NCI-H526 treated with DMSO at 0.1 percent for 48 hours (cell line): ENCODE data around the gene BOLL.
"Not testable (repeated sequence)": the region's sequence is repeated elsewhere in the genome, so short reads cannot be mapped to it uniquely, and the experiment has no call there.

ENCODE experiments used
- DNase-seq: peaks from one replicate; lab custom pipeline; 2025; lab: John Stamatoyannopoulos, UW

The BOLL gene, protein sequence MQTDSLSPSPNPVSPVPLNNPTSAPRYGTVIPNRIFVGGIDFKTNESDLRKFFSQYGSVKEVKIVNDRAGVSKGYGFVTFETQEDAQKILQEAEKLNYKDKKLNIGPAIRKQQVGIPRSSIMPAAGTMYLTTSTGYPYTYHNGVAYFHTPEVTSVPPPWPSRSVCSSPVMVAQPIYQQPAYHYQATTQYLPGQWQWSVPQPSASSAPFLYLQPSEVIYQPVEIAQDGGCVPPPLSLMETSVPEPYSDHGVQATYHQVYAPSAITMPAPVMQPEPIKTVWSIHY

DNA sequence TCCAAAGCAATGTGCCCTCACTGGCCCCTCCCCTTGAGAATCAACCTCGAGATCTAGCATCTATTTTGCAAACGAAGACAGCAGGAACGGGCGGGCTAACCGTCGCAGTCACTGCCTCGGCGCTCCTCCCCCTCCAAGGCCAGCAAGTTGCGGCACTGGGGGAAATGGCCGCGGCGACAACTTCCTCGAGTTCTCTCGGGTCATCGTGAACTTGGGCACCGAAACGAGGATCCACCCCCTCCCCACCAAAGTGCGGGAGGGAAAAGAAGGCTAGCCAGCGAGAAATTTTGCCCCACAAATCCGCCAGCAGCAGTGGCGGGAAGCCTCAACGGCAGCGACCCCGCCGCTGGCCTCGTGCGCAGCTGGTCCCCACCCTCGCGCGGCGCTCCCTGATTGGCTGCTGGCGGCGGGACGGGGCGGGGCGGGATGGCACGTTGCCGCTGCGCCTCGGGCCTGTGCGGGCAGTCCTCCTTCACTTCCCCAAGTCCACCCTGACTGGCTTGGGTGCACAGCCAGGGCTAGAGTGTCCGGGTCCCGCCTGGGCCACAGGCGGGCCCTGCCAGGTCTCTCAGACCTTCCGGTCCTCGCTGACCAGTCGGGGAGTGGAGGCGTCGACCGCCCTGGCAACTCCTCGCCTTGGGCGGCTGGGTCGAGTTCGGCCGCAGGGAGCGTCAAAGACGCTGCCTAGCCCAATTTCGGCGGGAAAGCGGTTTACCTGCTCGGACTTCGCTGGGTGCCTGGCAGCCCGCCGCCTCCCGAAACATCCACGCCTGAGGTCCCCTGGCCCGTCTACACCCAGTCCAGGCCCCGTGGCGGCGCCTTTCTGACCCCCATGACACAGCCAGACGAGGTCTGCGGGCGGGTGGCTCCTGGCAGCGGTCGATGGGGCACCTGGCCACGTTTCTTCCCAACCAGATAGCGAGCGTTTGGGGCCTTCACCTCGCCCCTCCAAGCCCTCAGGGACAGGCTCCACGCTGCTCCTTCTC, at the start of gene BOLL:
BOLL (minus strand) TSS at position 364 of the 986 bp plus-strand sequence. CDS start 3,469 bp downstream, outside the sequence.
- no peak for DNase-seq

DNA sequence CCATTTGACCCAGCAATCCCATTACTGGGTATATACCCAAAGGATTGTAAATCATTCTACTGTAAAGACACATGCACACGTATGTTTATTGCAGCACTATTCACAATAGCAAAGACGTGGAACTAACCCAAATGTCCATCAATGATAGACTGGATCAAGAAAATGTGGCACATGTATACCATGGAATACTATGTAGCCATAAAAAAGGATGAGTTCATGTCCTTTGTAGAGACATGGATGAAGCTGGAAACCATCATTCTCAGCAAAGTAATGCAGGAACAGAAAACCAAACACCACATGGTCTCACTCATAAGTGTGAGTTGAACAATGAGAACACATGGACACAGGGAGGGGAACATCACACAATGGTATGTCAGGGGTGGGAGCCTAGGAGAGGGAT, 49.7 kb upstream of the BOLL start:
- not testable (repeated sequence) for DNase-seq

DNA sequence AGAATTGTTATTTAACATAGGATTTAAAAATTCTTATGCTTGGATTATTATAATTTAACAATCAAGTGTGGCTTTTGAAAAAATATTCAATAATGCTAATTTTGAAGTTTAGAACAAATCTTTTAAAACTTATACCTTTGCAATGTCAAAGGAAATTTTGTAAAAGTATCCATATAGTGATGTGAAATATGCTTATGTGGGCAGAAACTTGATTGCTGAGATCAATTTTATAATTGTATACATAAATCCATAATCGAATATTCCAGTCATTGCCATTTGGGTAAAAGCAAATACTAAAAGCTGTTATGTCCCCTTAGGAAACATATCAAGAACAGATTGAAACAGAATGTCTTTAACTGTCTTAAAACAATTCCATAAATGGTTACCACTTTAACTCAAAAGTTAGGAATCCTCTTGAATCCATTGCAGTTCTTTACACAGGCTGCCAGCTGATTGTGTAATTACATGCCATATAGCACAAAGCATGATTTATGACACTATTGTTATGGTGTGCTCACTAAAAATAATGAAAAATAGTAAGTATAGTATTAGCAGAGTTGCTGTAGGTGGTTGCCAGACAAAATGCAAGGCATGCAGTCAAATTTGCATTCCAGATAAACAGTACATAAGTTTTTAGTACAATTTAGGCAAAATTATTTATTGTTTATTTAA, 43.5 kb upstream of the BOLL start:
- no peak for DNase-seq

DNA sequence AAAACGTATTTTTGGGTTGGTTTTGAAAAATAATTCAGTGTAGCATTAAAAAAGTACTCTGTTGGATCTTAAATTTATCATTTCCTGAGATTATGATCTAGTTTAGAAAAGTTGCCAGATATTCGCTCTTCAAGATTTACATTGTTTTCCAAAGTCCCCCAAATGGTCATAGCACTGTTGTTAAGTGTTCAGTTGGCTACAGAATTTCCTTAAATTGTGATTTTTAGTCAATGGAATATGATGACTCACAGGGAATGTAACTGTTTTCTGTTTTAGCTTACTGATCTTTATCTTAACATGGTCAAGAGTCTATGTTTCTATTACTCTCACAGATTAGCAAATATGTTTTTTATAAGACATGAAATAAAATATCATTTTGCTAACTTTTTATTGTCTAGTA, 42.5 kb upstream of the BOLL start:
- DNase-seq = no peak

DNA sequence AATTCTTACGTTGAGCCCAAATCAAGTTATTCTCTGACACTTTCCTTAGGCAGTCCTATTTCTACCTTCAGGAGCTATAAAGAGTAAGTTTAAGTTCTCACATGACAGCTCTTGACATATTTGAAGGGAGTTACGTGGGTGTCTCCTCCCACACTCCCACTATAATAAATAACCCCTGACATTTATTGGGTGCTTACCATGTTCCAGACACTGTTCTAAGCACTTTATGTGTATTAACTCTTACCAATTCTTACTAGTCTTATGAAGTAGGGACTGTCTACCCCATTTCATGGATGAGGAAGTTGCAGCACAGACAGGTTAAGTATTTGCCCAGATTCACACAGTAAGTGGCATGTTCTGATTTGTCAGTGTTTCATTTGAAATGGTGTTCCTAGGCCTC, 37.2 kb upstream of the BOLL start:
- DNase-seq = no peak

DNA sequence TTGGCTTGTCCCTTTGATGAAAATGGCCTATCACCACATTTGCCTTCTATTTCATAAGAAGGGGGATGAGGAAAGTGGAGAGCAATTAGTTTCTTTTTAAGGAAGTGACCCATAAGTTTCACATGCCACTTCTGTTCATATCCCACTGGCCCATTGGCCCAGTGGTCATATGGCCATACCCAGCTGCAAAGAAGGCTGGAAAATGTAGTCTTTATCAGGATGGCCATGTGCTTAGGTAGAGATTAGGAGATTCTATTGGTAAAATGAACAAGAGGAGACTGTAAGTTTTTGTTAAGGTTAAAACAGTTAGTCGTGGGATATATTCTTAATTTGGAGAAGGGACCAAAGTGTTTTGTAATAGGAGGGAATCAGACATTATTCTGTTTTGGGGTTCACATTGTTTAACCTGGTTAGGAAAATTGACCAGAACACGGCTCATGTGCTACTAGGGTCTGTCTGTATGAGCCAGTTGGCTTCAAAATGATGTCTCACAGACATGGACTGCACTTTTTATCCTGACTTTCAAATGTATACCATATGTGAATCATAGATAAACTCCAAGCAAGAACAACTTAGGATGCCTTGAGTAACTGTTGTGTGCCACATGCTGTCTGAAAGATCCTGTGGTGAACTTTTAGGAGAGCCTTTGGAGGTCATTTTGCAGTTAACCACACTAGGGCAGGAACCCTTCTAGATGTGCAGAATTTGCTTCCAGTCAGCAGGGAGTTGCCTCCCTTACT, 36.6 kb upstream of the BOLL start:
- DNase-seq = no peak

DNA sequence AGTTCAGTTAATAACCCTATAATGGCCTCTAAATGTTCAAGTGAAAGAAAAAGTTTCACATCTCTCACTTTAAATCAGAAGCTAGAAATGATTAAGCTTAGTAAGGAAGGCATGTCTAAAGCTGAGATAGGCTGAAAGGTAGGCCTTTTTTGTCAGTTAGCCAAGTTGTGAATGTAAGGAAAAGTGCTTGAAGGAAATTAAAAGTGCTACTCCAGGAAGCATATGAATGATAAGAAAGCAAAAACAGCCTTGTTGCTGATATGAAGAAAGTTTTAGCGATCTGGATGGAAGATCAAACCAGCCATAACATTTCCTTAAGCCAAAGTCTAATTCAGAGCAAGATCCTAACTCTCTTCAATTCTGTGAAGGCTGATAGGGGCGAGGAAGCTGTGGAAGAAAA, 29.4 kb upstream of the BOLL start:
- DNase-seq = no peak

DNA sequence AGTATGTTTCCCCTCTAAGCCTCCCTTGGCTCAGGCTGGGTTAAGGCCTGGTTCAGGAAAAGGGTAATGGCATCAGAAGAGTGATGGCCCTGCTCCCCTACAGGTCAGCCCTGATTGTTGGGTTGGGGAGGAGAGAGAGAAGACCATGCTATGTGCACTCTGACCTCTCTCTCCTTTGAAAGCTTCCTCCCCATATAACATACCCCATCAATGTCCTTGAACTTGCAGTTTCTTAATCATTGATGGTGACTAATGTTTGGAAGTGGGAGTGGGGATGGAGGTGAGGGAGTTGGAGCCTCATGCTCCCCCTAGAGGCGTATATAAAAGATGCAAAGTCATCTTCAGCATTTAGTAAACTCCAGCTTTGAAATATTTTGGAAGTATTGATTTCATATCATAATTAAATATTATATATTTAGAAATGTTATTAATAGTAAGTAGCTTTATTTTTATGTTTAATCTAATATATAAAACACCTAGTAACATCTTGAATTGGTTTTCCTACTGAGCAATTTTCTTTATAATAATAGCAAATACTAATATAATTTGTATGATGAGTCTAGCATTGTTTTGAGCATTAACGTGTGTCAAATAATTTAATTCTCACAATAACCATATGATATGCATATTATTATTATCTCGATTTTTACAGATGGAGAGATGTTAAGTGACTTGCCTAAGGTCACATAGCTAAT, 28.1 kb upstream of the BOLL start:
- no peak for DNase-seq

DNA sequence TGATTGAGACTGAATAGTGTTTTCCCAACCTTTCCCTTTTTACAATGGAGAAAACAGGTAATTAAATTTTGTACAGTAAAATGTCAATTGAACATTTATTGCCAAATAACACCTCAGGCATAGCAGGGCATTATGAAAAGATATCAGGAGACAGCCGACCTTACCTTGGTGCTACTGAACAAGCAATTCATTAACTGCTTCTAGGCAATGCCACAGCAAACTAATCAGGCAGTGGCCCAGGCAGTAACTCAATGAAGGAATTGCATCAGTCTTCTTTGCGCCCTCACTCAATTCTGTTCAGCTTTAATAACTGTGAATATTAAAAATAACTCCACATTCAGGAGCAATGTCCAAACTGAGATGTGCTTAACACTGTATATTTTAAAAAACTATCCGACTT, 25.4 kb upstream of the BOLL start:
- DNase-seq = no peak

DNA sequence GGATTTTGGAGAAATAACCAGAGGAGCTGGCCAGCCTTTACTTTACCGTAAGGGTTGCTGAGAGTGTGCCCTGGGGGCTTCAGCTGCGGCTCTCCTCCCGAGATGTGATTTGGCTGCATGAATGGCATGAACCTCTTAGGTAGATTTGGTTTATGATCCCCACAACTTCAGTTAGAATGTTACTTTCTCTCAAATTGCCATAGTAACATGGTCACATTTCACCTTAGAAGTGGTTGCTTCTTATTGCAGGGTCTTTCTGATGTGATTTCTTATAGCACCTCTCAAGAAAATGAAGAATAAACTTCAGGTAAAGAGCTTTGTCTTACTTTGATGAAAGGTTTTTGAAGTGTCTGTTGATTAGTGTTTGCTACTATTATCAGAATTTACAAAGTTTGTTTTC, 24.9 kb upstream of the BOLL start:
- no peak for DNase-seq

DNA sequence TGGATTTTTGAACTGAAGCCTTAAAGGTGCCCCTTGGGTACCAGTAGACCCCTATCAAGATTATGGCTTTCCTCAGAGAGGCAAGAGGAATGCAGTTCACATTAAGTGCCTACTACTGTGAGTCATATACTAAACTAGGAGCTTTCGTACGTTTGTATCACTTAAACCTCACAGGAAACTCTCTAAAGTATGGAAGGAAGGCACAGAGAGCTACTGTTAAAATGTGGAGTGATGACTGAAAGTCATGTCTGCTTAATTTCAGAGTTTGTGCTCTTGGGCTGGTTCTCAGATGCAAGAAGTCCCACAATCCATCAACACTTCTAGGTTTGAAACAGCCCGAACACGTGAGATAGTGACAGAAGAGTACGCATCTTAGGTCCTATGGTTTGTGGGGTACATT, 23.9 kb upstream of the BOLL start:
- no peak for DNase-seq

DNA sequence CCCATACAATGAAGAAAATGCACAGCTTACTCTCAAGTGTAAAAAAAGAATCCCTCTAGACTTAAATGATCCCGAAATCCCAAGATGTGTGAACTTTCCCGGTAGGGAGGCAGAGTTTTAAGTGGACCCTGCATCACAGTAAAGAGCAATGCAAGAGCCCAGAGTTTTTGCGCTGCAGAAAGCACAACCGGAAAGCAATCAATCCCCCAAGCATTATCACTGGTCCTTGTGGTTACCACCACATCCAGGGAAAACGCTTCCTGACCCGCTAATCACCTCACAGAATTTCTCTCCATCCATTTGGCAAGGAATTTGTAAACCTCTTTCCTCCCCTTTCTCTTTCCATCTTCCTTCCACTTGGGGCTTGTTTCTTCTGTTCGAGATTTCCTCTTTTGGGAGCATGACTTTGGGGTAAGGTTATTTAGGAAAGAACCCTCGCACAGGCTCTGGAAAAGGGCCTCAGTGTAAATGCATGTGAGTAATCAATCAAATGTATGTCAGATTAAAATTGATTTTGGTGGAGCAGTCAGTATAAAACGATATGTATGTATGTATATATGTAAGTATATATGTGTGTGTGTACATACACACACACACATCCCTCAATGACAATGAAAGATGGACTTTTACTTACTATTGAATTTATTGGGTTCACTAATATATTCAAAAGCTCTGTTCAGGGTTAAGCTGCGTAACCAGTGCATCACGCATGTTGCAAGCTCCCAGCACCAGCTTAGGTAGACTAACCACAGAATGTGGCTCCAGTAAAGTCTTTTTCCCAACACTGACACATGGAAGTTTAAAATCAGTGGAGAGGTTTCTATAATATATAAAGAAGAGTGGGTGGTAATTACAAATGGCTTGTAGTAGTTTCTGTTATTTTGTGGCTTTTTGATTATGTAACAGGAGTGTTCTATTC, 20.9 kb upstream of the BOLL start:
- DNase-seq = no peak

DNA sequence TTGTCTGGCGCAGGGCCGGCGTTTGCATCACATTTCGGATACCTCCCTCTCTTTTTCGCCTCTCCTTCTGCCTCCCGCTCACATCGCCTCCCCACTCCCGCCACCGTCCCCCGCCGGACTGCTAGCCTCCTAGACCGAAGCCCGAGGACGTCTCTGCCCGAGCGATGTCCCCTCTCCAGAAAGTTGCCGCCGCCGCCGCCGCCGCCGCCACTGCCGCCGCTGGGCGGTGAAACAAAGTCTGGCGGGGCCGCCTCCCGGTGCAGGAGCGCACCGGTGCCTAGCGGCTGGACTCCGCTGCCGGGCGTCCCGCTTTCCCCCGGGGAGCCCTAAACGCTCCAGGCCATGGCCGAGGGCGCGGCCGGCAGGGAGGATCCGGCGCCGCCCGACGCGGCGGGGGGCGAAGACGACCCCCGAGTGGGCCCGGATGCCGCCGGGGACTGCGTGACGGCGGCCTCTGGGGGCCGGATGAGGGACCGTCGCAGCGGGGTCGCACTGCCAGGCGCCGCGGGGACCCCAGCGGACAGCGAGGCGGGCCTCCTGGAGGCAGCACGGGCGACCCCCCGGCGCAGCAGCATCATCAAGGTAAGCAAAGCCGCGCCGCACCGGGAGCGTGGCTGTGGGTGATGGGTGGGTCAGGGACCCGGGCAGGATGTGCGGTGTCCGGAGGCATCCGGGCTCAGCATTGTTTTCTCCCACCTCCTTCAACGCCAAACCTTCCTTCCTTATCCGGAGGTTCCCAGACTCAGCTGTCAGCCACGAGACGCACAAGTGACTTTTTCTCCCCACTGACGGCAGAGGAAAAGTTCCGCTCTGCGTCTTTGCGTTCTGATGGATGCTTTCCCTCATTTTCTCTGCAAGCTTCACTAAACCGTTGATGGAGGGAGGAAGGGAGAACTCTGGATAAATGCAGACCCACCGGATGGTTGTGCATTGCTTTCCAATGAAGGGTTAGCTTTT, 19.9 kb upstream of the BOLL start:
- no peak for DNase-seq

DNA sequence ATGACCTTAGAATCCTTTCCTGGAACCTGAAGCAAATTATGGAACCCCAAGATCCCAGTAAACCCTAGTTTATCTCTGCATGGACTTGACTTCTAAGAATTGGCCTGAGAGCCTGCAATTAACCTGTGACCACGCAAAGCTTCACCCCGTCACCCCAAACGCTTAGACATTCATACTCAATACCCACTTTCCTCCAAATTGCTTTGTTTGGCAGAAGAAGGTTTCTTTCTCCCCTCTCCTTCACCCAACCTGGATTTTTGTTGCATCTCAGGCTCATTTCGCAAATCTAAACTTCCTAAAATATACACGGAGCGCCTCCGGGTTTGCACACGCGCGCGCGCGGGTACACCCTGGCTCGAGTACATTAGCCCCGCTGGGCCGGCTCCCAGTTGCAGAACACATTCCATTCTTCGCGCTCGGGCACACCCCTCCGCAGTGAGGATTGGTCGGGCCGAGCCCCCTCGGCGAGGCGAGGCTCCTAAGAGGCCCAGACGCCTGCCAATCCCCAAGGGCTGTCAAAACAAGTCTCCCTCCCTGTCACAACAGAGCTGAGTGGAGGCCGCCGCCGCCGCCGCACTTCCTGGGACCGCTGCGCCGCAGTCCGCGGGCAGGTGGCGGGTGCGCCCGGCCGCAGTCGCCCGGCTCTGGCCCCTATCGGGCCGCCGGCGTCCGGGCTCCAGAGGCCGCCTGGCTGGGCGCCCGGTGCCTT, 19.1 kb upstream of the BOLL start, which contains the start of gene PLCL1:
PLCL1 (plus strand) TSS at position 545 of the 709 bp plus-strand sequence.
- peak; percentile 86 for DNase-seq

DNA sequence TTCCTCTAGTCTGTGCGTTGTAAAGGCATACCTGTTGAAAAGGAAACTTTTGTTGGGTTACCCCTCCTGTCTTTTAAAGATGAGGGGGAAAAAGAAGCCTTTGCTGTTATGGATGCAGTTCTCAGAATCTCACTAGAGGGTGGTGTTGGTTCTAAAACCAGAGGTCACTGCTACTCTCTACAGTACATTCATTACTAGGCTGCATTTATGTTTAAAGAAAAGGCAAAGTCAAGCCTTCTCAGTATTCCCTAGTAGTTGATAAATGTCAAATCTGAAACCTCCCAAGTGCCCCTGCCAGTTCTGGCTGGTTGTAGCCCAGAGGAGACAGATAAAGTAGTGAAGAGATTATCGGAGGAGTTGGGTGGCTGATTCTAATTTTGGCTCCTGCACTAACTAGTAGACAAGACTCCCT, 17.9 kb upstream of the BOLL start:
- DNase-seq = peak; percentile 42

DNA sequence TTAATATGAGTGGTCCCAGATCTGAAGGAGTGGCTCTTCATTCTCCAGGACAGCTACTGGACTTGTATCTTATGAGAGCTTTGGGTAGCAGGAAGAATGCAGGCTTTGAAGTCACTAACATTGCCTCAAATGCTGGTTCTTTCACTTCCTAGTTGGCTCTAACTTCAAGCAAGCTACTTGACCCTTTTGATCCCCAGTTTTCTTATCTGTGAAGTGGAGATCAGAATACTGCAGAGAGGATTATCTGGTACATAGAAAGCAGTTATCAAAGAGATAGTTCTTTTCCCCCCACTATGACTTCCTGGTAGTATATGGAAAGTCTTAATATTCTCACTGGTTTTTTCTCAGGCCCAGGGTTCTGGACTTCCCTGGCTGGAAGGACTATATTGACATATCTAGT, 15.9 kb upstream of the BOLL start:
- DNase-seq = no peak

DNA sequence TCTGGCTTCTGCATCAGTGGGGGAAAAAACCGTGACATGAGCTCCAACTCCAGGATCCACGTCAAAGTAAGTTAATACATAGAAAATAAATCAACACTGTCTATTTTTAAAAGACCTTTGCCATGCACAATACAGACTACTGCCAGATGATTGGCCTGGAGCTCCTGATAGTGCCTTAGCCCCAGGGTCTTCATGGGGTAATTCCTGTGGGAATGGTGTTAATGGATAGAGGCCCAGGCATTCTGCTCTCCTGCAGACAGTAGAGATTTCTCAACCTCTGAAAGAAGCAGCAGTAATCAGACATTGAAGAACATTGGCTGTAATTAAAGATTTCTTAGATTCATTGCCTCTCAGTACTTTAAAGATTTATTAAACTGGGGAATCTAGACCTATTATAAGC, 15.0 kb upstream of the BOLL start:
- no peak for DNase-seq

DNA sequence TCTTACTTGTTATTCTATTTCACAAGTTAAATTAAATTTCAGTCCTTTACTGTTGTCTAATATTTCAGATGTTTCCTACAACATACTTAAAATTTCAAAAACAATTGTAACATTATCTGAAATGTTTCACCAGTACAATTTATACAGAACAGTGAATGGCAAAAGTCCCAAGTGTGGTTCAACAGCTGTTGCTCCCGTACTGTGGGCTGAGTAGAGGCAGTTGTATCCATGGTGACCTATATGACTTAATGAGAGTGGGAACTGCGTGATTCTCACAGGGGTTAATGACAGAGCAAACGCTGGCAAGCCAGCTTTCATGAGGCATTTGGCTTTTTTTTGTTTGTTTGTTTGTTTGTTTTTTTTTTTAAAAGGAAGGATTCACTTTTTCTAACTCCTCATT, 13.9 kb upstream of the BOLL start:
- no peak for DNase-seq
